Stimulated activated CD4-positive, alpha-beta T cell treated with anti-CD3 and anti-CD28 coated beads, Interleukin-1b, Interleukin-23, amount 100 ng/mL, for 24 hours (primary cell): ENCODE results near the gene KRT82.

Experiments
- DNase-seq, 4 experiments: peaks; one replicate each; pipeline ENCODE4 v3.0.0-alpha.2; 2020; ENCODE audit warnings: low read depth in 4 of 4, low spot score in 1 of 4

The KRT82 gene

DNA sequence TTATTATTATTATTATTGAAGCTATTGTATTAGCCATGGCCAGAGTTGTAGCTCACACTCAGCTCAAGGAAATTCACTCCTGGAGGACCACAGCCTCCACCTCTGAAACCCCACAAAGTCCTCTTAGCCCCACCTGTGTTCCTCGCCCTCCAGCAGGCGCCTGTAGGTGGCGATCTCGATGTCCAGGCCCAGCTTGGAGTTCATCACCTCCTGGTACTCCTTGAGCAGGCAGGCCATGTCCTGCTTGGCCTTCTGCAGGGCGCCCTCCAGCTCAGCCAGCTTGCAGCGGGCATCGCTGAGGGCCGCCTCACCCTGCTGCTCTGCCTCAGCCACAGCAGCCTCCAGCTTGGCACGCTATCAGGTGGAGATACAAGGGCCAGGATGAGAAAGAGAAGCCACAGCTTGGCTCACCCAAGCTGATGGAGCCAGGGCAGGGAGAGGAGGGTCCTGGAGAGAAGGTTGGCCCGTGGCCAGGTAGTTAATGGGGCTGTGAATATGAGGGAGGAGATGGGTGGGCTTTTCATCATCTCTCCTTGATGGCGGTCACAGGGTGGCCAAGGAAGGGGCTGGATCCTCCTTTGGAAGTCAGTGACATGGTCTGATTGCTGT is 43.9 kb downstream of the KRT82 start:
- DNase-seq: no peak

DNA sequence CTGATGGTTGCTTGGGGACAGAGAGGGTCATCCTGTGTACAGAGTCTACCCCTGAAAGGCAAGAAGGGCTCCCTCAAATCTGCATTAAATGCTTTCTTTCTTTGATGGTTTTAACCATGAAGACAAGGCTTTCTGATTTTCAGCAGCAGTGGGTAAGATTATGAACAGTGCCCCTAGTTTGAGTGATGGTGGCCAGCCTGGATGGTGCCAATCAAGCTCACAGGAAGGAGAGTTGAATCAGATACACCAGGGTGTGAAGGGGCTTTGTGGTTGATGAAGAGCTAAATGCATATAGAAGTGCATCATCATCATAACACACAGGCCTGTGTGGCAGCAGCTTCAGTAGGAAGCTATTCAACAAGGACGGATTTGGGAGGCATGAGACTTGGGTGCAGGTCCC is 44.6 kb downstream of the KRT82 start:
- DNase-seq: no peak

DNA sequence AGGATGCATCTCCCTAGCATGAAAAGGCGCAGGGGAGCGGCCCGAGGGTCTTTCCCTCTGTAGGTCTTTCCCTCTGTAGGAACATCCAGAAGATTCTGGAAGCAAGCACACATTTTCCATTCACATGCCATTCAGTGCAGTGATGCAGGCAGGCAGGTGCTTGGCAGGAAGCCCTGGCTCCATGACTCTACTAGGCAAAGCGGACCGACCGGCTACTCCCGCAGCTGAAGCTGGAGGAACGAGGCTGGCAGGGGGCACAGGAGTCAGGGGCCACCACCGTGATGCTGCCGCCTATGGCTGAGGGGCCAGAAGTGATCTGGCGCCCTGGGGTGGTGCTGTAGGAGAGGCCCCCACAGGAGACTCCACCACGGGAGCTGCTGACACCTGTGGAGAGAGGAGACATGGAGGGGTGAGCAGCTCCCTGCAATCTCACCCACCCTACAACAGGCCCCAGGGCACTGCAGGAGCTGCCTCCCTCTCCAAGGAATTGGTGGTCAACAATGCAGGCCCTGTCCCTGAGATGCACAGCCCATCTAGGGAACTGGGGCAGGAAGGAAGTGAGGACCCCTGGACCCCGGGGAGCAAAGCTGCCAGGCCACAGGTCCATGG is 45.4 kb downstream of the KRT82 start:
- DNase-seq: no peak

DNA sequence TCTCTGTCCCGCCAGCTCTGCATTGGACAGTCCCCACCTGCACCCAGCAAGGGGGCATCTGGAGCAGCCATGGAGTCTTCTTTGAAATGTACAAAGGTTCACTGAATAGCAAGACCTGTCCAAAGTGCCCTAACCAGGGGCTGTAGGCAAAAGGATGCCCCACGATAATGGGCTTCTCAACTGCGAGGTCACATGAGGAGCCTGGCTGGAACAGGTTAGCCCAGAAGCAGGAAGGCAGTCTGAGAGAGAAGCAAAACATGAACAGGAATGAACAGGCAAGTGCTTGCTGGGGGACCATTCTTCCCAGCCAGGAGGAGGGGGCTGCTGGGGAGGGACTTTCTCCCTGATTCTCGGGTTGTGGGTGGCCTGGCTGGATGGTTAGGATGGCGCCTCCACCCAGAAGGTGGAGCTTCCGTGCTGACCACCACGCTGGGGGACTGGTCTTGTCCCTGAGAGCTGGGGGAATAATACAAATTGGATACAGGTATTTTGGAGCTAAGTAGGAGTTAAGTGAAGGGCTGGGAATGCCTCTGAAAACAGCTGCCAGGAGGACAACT is 46.0 kb downstream of the KRT82 start:
- DNase-seq: no peak

DNA sequence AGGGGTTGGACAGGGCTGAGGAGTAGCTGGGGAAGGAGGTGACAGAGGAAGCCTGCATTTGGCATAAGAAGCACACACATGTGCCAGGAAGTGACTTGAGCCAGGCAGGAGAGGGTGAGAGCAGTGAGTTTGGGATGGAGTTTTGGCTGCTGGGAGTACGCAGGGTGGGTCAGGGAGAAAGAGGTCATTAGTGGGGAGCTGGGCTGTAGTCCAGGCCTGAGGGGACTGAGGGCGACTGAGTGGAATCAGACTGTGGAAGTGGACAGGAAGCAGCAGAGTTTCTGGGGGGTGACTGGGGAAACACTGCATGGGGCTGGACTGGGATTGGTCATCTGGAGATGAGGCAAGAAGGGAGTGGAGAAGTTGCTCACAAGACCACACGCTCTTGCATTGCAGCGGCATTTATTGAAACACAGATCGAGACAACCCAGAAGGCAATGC is 46.5 kb downstream of the KRT82 start:
- DNase-seq: no peak

DNA sequence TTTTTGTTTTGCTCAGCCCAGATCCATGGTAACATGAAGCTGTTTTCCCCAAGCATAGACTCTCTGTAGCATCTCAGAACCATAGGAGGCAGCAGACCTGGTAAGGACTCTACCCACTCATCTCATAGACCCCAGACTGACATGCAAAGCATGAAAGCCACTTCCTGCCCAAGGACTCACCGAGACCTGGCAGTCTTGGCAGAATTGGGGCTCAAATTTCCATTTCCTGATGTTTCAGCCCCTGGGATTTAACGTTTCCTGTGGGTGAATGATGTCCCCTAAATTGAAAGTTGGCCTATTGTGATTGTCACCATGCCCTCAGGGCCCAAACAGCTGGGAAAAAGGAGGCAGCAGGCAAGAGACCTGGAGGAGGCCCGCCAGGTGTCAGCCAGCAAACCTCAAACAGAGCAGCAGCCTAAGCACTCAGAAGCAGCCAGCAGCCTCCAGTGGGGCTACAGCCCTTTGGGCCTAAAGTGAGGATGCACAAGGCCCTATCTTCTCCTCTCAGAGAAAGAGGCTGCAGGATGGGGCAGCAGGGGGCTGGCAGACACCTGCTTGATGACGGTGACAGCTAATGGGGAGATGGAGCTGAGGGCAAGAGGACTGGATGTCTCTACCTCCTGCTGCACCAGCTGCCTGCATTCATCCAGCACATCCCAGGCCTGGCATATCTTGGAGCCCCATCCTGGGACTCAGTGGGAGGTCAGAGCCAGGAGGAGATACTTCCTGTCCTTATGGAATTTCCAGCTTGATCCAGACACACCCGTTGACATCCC is 47.4 kb downstream of the KRT82 start:
- no peak for DNase-seq

DNA sequence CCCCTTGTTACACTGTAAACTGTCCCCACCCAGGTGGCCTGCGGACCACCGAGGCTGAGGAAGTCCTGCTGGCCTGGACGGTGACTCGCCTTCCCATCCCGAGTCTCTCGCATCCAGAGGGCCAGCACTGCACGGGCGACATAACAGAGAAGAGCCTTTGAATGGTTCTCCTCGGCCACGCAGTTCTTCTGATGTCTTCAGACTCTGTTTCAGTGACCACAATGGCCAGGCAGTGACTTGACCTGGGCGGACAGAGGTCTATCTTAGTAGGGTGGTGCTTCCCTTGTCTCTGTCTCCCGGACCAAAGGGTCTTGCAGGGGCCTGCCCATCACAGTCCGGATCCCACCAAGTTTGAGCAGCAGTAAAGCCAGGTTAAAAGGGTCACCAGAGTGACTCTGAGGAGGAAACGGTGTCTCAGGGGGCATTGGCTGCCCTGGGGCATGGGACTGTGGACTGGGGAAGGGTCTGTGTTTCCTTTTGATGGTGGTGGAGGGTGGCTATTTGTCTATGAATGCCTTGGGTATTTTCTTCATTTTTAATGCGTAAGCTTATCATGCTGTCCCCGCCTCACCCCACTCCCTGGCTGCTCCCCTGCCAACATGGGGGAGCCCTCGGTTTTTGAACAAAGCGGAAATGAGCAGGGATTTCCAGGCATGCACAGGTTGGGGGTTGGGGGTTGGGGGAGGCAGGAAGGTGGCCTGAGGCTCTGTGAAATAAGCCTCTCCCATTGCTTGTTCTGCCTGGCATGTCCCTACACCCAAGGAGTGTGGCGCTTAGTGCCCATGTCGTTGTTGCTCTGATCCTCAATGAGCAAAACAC is 49.2 kb downstream of the KRT82 start:
- DNase-seq: no peak

DNA sequence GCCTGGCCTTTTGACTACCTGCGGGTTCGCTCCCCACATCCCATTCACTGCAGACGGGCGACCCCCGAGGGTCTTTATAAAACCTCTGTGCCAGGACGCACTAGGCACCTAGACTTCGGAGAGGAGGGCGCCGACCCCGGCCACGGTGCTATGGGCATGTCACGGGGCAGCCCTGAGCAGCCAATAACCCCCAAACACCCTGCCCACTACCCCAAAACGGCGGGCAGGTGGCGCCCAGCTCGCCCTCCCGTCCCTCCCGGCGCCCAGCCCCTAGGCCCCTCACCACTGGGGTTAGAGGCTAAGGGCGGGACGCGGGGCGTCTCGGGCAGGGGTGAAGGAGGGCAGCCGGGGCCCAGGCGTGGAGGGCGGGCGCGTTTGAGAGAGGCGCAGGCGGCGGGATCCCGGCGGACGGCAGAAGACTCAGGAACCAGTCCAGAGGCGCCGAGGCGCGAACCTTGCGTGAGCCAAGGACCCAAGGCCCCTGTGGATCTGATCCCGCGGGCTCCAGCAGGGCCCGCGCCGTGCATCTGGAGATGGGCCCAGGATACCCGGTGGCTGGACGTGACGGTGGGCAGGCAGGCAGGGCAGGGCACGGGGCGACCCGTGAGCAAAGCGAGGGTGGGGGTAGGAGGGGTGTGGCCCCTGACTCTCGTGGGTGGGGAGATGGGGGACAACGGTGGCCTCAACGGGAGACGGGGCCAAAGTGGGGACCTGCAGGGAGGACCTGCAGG is 49.9 kb downstream of the KRT82 start:
- no peak for DNase-seq

DNA sequence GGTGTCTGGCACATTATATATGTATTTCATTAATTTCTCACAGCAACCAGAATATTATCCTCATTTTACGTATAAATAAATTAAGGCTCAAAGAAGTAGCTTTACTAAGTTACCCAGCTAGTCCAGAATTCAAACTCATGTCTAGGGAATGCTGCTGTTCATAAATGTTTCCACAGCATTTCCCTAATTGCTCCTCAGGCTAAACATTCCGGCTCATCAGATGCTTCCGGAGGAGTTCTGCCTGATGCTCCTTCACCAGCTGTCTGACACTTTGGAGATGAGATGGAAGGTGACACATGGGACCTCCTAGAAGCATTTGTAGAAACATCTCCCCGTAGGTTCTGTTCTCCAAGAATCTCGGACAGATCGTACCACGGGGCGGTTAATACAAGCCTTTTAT is 51.0 kb downstream of the KRT82 start:
- no peak for DNase-seq

DNA sequence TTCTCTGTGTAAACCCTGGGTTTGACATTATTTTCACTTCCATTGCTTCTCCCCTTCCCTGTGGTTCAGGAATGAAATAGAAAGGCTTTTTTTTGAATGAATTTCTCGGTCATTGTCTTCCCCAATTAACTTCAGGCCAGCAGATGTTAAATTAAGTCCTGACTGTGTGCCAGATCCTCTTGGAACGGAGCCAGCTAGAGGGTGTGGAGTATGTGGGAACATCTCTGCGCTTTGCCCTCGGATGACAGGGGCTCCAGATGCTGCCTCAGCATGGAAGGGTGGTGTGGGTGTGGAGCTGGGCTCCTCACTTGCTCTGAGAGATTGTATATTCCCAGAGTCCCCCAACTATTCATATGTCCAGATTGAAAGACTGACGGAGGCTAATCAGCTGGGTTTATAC is 51.9 kb downstream of the KRT82 start:
- no peak for DNase-seq

DNA sequence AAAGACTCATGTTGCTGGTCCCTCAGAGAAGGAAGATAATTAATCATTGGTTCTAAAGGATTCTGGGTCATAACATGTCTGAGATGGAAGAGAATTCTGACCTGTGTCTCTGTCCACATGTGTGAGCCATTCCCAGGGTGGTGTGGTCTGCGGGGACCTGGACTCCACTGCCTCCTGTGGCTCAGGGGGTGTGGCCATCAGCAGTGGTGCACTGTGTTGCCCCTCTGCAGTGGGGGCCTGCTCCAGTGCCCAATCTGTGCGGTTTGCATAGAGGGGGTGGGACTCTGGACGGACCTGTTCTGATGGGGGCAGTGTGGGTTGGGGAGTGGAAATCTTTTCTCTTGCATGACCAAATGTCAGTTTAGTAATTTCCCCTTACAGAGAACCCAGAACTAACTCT is 52.4 kb downstream of the KRT82 start:
- DNase-seq: no peak

DNA sequence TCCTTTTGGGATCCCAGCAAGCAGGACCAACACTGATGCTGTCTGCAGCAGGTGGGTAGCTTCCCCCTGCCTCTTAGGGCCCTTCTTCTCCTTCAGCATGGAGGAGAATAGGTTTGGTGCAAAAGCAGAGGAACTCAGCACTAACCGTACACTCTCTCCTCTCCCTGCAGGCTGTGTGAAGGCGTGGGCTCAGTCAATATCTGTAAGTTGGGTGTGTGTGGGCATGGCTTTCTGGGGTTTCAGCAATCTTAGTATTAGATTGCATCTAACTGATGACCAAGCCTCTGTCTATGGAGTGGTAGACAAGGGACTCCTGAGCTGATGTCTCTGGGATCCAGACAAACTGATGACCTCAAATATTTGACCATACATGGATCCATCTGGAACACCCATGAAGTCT is 53.2 kb downstream of the KRT82 start:
- no peak for DNase-seq

DNA sequence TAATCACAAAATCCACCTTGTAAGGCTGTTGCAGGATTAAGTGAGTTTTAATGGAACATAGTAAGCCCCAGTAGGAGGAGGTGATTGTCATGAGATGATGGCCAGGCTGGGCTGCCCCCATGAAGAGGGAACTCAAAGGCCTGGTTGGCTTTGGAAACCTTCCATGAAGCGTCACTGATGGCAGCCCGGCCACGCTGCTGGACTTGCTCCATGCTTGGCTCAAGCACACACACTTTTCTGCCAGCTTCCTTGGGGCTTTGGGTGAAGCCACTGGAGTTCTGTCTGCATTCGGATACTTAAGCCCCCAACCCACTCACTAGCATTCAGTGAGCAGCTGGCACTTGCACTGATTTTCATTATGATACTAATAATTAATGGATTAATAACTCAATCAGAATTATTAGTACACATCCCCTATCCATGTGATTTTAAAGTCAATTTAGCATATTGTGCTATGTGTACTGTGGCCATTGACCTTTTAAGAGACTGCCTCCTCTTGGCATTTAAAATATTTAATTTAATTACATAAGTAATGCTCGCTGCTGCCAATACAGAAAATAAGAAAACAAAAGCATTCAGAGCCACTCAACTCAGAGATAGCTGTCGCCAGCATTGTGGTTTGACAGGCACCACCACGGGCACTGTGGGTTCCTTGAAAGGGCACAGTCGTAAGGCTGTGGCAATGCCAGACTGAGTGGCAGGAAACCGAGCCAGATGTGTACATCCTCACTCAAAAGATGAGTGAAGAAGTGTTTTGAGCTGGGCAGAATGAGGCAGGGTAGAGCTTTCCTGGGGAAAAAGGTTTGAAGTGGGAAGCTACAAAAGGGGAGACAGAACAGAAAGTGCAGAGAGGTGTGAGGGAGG is 54.7 kb downstream of the KRT82 start:
- no peak for DNase-seq

DNA sequence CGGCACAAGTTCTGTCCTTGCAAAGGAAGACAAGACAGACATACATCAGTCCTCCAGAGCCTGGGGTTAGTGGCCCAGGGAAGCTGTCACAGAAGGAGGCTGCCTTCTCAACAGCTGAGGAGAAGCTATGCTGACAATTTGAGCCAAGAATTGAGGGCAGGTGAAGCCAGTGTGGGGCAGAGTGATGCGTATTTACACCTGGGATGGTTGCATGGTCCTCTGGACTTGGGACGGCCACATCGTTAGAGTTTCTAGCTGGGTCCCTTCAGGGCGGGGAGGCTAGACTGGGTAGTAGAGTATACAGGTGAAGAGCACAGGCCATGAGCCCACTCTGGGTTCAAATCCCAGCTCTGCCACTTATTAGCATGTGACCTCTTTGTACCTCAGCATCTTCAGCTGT is 55.3 kb downstream of the KRT82 start:
- DNase-seq: no peak

DNA sequence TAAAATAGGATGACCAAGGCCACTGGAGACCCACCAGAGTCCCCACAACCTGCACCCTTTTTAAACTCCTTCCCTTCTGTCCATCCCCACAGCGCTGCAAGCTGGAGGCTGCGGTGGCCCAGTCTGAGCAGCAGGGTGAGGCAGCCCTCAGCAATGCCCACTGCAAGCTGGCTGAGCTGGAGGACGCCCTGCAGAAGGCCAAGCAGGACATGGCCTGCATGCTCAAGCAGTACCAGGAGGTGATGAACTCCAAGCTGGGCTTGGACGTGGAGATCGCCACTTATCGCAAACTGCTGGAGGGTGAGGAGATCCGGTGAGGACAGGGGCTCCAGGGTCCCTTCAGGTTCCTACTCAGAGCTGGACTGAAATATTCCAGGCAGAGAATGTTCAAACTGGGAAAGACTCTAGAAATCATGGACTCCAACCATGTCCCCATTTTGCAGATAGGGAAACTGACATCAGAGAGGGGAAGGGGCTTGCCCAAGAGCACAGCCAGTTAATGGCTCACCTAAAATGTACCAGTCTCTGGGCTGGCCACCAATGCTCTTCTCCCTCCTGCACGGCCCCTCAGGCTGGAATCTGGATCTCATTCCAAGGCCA is 56.0 kb downstream of the KRT82 start:
- DNase-seq: no peak

DNA sequence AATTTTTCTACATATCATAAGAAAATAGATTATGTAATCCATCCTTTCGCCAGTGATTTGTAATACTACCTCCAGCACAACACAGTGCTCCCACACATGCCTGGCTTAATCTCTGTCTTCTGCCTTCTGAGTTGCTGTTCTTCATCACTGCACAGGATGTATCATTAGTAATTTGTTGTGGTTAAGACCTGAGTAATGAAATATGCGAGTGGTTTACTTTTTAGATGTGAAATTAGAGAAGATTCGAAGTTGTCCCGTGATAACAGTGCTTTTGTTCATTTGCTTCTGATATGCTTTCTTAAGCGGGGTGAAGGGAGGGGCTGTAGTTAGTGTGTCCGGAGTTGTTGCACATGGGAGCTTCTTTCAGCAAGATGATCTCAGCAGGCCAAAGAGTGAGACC is 56.9 kb downstream of the KRT82 start:
- no peak for DNase-seq

DNA sequence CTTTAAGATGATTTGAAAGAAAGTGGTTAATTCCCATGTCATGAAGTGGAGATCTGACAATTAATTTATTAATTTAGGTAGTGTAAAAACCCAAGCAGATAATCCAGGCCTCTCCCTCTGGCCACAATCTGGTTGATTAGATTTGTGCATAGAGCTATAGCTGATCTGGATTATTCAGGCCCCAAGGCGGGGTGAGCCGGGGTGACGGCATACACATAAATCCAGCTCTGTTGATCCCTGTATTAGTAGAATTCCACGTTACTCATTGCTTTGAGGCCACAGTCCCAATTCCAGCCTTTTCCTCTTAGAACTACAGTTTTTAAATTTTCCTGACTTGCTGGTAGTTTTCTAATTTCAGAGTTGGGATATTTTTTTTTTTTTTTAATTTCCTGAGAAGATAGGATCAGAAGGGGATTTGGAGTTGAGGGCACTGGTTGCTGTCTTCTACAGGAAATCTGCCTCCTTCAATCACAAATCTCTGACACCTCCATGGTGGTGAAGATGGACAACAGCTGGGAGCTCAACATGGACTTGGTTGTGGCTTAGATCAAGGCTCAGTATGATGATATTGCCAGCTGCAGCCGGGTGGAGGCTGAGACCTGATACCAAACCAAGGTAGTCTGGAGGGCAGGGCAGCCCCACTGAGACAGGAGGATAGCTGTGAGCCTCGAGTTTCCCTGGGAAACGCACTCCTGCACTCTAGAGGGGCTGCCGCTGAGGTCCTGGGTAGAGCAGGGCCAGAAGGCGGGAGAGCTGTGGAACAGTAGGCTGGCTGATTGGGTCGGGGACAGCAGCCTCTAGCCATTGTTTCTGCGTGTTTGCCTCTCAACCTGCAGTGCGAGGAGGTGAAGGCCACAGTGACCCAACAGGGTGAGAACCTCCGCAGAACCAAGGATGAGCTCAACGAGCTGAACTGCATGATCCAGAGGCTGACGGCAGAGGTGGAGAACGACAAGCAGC is 58.3 kb downstream of the KRT82 start:
- DNase-seq: no peak

DNA sequence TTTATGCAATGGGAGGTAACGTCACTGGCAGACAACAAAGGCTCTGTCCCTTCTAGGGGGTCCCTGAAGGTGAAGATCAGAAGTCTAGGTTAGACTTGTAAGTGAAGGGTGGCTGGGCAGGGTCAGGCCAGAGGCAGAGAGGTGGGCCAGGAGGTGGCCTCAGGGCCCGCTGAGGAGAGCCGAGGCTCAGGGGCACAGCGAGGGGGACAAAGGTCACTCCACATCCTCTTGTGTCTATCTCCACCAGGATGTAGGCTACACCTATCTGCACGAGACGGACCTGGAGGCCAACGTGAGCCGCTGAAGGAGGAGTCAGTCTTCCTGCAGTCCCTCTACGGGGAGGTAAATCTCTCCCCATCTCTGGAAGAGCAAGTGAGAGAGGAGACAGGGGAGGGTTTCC is 59.1 kb downstream of the KRT82 start:
- no peak for DNase-seq
